Kidney (tissue), 14 donors: ENCODE results near the gene ZNF134. TPM values are rescaled to one million over a fixed set of nuclear protein-coding genes. Genes with fewer than 3 reads are reported as not detected.

Experiments used
- DNase-seq, 5 donors: peaks; one replicate each; pipeline ENCODE4 v3.0.0-alpha.2; 2013 to 2020
- FAIRE-seq: peaks from 2 replicates; lab custom pipeline; 2012; peaks lifted over from hg19 to GRCh38; lab: Jason Lieb, UNC
- H3K27ac ChIP-seq, 2 donors: one replicate each; pipeline ENCODE4 v1.7.0; 2013; ENCODE audit warnings: low read depth in 2 of 2, low read length in 2 of 2, inconsistent platforms in 1 of 2
- H3K27me3 ChIP-seq: one replicate; pipeline ENCODE4 v1.7.1; 2013; ENCODE audit warnings: low read length, inconsistent platforms; ENCODE audit not compliant: control insufficient read depth, insufficient read depth
- H3K36me3 ChIP-seq, 3 donors: one replicate each; pipeline versions ENCODE4 v1.7.0 to v1.7.1; 2013; ENCODE audit warnings: low read length in 3 of 3, control low read depth in 1 of 3, inconsistent platforms in 1 of 3; ENCODE audit not compliant: insufficient read depth in 3 of 3, control insufficient read depth in 2 of 3
- H3K4me1 ChIP-seq, 3 donors: one replicate each; pipeline versions ENCODE4 v1.7.0 to v1.7.1; 2013; ENCODE audit warnings: low read length in 3 of 3, inconsistent platforms in 1 of 3, low read depth in 1 of 3; ENCODE audit not compliant: control insufficient read depth in 2 of 3, insufficient read depth in 2 of 3
- H3K4me3 ChIP-seq, 3 donors: one replicate each; pipeline versions ENCODE4 v1.7.0 to v1.8.1; 2013; ENCODE audit warnings: low read length in 3 of 3, control low read depth in 1 of 3, inconsistent platforms in 1 of 3
- H3K9ac ChIP-seq, 3 donors: one replicate each; pipeline versions ENCODE4 v1.7.0 to v1.7.1; 2013; ENCODE audit warnings: low read length in 3 of 3, control low read depth in 1 of 3, inconsistent platforms in 1 of 3
- H3K9me3 ChIP-seq, 3 donors: one replicate each; pipeline versions ENCODE4 v1.7.0 to v1.7.1; 2013; ENCODE audit warnings: low read length in 3 of 3, control low read depth in 1 of 3, inconsistent platforms in 1 of 3; ENCODE audit not compliant: control insufficient read depth in 2 of 3, insufficient read depth in 1 of 3
- CTCF ChIP-seq: IDR thresholded peaks from 3 replicates; pipeline ENCODE4 v1.5.1; 2012; ENCODE audit warnings: mild to moderate bottlenecking, moderate library complexity, borderline replicate concordance; ENCODE audit not compliant: insufficient read depth; ENCODE audit errors: extremely low read depth
- intact Hi-C: fragments of 100-400 bp; cut with DNase I; formaldehyde crosslinking; loops from one replicate; pipeline ENCODE4 v1.11.1; 2022
- polyA plus RNA-seq: library from polyadenylated mRNA; stranded (reverse); fragments of 350-450 nt; fragmentation: Illumina TruSeq; extraction: RNeasy Lipid Tissue Mini Kit (QIAGEN cat#74804); gene quantifications from one replicate; pipeline ENCODE4 v1.2.3, GENCODE V29; 2014; ENCODE audit warnings: low read depth, low replicate concordance; ENCODE audit not compliant: insufficient read depth
- total RNA-seq: library from RNA; stranded (reverse); fragmentation: NEBNext Ultra II Directional; extraction: Animal tissue kit (Norgen Biotek cat#: 25700); gene quantifications from one replicate; pipeline ENCODE4 v1.2.1, GENCODE V29; 2021
- donor health status: control.
- donor health status: control.
- donor health status: control.
- donor health status: control.
- donor health status: control.
- donor health status: DM: yes; HTN: yes; CAD: no.
- donor health status: Normal renal cell carcinoma (clear cell type).

The ZNF134 gene
- total and polyA plus RNA-seq, 2 donors from 2014 or later: 5.8 to 25.4 TPM

GRCh38 chr19:57651654-57651996 lies 37.6 kb downstream of the ZNF134 start:
- H3K4me1 ChIP-seq: no peaks in the 10 kb centered on the region
- TF ChIP-seq CTCF: no peak
- intact Hi-C loops: no loop called here
- H3K4me3 ChIP-seq: no peak overlapping the region
- H3K9ac ChIP-seq: no peak overlapping the region
- peaks cover 0 to 23% (median 3%) of the 10 kb centered on the region in 3 donors for H3K9me3 ChIP-seq
- H3K27ac ChIP-seq: no peak overlapping the region
- H3K27me3 ChIP-seq: no peaks in the 10 kb centered on the region
- no peaks in the 10 kb centered on the region for H3K36me3 ChIP-seq
- FAIRE-seq: no peak
- no peak for DNase-seq

GRCh38 chr19:57653689-57654088 lies 39.6 kb downstream of the ZNF134 start:
- intact Hi-C loops: no loop called here
- H3K4me3 ChIP-seq: no peak overlapping the region
- no peak overlapping the region for H3K9ac ChIP-seq
- H3K36me3 ChIP-seq: no peaks in the 10 kb centered on the region
- TF ChIP-seq CTCF: no peak
- H3K9me3 ChIP-seq: peaks cover 0 to 7% (median 3%) of the 10 kb centered on the region in 3 donors
- no peaks in the 10 kb centered on the region for H3K4me1 ChIP-seq
- DNase-seq (no peak), FAIRE-seq (no peak)
- H3K27ac ChIP-seq: no peak overlapping the region
- H3K27me3 ChIP-seq: no peaks in the 10 kb centered on the region

- intact Hi-C loops: no loop called here
- H3K36me3 ChIP-seq: no peaks in the 10 kb centered on the region
- no peak for TF ChIP-seq CTCF
- no peak for FAIRE-seq
- no peak overlapping the region for H3K4me3 ChIP-seq
- peaks cover 0 to 4% (median 3%) of the 10 kb centered on the region in 3 donors for H3K9me3 ChIP-seq
- no peak for DNase-seq
- H3K4me1 ChIP-seq: no peaks in the 10 kb centered on the region
- no peak overlapping the region for H3K9ac ChIP-seq
- H3K27ac ChIP-seq: no peak overlapping the region
- H3K27me3 ChIP-seq: no peaks in the 10 kb centered on the region
Measured at GRCh38 chr19:57655443-57655842, 41.4 kb downstream of the ZNF134 start.

- H3K4me1 ChIP-seq: no peaks in the 10 kb centered on the region
- intact Hi-C loops: no loop called here
Measured at GRCh38 chr19:57656346-57656745, 42.3 kb downstream of the ZNF134 start.

More at GRCh38 chr19:57656346-57656745, 42.3 kb downstream of the ZNF134 start:
- FAIRE-seq (no peak), DNase-seq (no peak)
- Histone ChIP-seq H3K27me3 (no peaks in the 10 kb centered on the region), H3K4me3 (no peak overlapping the region), H3K27ac (no peak overlapping the region), H3K9me3 (peaks cover 0 to 4% (median 3%) of the 10 kb centered on the region in 3 donors), H3K9ac (no peak overlapping the region), H3K36me3 (no peaks in the 10 kb centered on the region)
- TF ChIP-seq CTCF: no peak
